Panc1 (cell line): Measurements from ENCODE around the gene DTX2.
"Not testable (repeated sequence)": the region's sequence is repeated elsewhere in the genome, so short reads cannot be mapped to it uniquely, and the experiment has no call there.

ENCODE experiments used
- CTCF ChIP-seq: fragments of 450-650 bp; IDR thresholded peaks from 2 replicates; pipeline ENCODE4 v1.5.1; 2017; ENCODE audit warnings: mild to moderate bottlenecking
- POLR2AphosphoS5 ChIP-seq: IDR thresholded peaks from 2 replicates; pipeline ENCODE4 v1.6.1; 2012; ENCODE audit warnings: mild to moderate bottlenecking, low read depth, low read length, moderate library complexity
- SIN3A ChIP-seq: IDR thresholded peaks from 2 replicates; pipeline ENCODE4 v1.6.1; 2012; ENCODE audit warnings: low read depth, mild to moderate bottlenecking, low read length, moderate library complexity, borderline replicate concordance; ENCODE audit not compliant: insufficient read depth
- TCF7L2 ChIP-seq: IDR thresholded peaks from 2 replicates; pipeline ENCODE4 v1.6.1; 2011; ENCODE audit warnings: mild to moderate bottlenecking, low read depth, low read length, inconsistent platforms
- TF ChIP-seq, protein P1 (sequence below), 2 experiments: IDR thresholded peaks; 2 replicates each; pipeline ENCODE4 v1.6.1; 2011 to 2012; ENCODE audit warnings: low read depth in 2 of 2, control low read depth in 1 of 2, low read length in 1 of 2, mild to moderate bottlenecking in 1 of 2, moderate library complexity in 1 of 2; ENCODE audit not compliant: insufficient read depth in 1 of 2

- not testable (repeated sequence) for TF ChIP-seq CTCF, POLR2AphosphoS5, SIN3A, TCF7L2
- TF ChIP-seq, protein P1, sequence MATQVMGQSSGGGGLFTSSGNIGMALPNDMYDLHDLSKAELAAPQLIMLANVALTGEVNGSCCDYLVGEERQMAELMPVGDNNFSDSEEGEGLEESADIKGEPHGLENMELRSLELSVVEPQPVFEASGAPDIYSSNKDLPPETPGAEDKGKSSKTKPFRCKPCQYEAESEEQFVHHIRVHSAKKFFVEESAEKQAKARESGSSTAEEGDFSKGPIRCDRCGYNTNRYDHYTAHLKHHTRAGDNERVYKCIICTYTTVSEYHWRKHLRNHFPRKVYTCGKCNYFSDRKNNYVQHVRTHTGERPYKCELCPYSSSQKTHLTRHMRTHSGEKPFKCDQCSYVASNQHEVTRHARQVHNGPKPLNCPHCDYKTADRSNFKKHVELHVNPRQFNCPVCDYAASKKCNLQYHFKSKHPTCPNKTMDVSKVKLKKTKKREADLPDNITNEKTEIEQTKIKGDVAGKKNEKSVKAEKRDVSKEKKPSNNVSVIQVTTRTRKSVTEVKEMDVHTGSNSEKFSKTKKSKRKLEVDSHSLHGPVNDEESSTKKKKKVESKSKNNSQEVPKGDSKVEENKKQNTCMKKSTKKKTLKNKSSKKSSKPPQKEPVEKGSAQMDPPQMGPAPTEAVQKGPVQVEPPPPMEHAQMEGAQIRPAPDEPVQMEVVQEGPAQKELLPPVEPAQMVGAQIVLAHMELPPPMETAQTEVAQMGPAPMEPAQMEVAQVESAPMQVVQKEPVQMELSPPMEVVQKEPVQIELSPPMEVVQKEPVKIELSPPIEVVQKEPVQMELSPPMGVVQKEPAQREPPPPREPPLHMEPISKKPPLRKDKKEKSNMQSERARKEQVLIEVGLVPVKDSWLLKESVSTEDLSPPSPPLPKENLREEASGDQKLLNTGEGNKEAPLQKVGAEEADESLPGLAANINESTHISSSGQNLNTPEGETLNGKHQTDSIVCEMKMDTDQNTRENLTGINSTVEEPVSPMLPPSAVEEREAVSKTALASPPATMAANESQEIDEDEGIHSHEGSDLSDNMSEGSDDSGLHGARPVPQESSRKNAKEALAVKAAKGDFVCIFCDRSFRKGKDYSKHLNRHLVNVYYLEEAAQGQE (IDR thresholded peaks at IDR 0.05; ENCODE audit: insufficient read depth in 1 of 2, low read depth in 2 of 2, low read length in 1 of 2): not testable (repeated sequence)
Measured at GRCh38 chr7:76497918-76498582, 36.5 kb downstream of the DTX2 start.
